Type B pancreatic cell (in vitro differentiated cells): ENCODE data around the gene TRIM71. TPM values are rescaled to one million over a fixed set of nuclear protein-coding genes. Genes with fewer than 3 reads are reported as not detected.
"Not testable (repeated sequence)": the region's sequence is repeated elsewhere in the genome, so short reads cannot be mapped to it uniquely, and the experiment has no call there.

ENCODE experiments used
- DNase-seq: peaks from one replicate; pipeline ENCODE4 v3.0.0; 2021; ENCODE audit warnings: mixed read lengths; ENCODE audit not compliant: unreplicated experiment; ENCODE audit errors: extremely low spot score
- H3K27ac Mint-ChIP-seq: 2 replicates; pipeline ENCODE4 v1.8.0; 2021; ENCODE audit warnings: mild to moderate bottlenecking, mixed read lengths
- H3K27me3 Mint-ChIP-seq: 2 replicates; pipeline ENCODE4 v1.8.0; 2021; ENCODE audit warnings: mixed read lengths
- H3K36me3 Mint-ChIP-seq: 2 replicates; pipeline ENCODE4 v1.8.0; 2021; ENCODE audit warnings: mixed read lengths
- H3K4me1 Mint-ChIP-seq: one replicate; pipeline ENCODE4 v1.8.0; 2021; ENCODE audit warnings: mixed read lengths; ENCODE audit not compliant: unreplicated experiment
- H3K4me3 Mint-ChIP-seq: 2 replicates; pipeline ENCODE4 v1.8.0; 2021; ENCODE audit warnings: mild to moderate bottlenecking, mixed read lengths
- H3K9me3 Mint-ChIP-seq: 2 replicates; pipeline ENCODE4 v1.8.0; 2021; ENCODE audit warnings: mixed read lengths
- CTCF ChIP-seq: fragments of 200-600 bp; sonication (generic); conservative IDR thresholded peaks from 2 replicates; pipeline ENCODE4 v1.5.0; 2021; ENCODE audit warnings: antibody characterized with exemption, mild to moderate bottlenecking
- long read RNA-seq: library from polyadenylated mRNA; unstranded; transcript quantifications from one replicate; pipeline ENCODE4 v2.0.0, GENCODE V29; 2020
- total RNA-seq: library from RNA; stranded (reverse); gene quantifications from 2 replicates; pipeline ENCODE4 v1.2.1, GENCODE V29; 2021; ENCODE audit warnings: low replicate concordance

Gene TRIM71
- total RNA-seq, result 11.2 and 26.5 TPM in 2 replicates
- long read RNA-seq, full-length matches to known transcripts, result 3 of 13 reads
- long read RNA-seq, partial matches to known transcripts, result 6 of 13 reads
- long read RNA-seq, other reads (novel, unspliced or antisense), result 4 of 13 reads

GRCh38 chr3:32817558-32818228, at the start of gene TRIM71:
Gene TRIM71 (plus strand): TSS chr3:32817997. CDS start chr3:32818081, 84 bp downstream.
- peaks cover 32% of the 10 kb centered on the region for H3K27me3 Mint-ChIP-seq

DNA sequence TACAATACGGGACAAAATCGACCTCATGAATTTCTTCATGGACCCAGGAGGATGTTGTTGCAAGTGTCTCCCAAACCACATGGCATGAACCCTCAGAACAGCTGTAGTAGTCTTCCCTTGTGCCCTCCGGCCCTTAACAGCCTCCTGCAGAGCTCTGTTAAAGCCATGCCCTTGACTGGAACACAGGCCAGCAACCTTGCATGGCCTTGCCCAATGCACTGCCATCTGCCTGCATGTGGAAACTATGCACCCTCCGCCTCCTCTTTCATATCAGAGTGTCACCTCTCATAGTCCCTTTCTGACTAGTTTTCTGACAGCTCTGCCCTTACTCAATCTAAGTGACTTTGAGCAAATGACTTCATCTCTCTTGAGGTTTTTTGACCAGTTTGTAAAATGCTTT, 39.4 kb upstream of the TRIM71 start:
- Mint-ChIP-seq H3K9me3 (no peaks in the 10 kb centered on the region), H3K36me3 (peaks cover 18% of the 10 kb centered on the region), H3K27me3 (peaks cover 6% of the 10 kb centered on the region), H3K4me1 (peaks cover 6% of the 10 kb centered on the region), H3K4me3 (no peak overlapping the region), H3K27ac (no peak overlapping the region)
- DNase-seq, result no peak
- no peak for TF ChIP-seq CTCF

More at GRCh38 chr3:32817558-32818228, at the start of gene TRIM71:
- peak; percentile 71 for DNase-seq
- no peaks in the 10 kb centered on the region for H3K9me3 Mint-ChIP-seq
- peaks cover 12% of the 10 kb centered on the region for H3K36me3 Mint-ChIP-seq
- H3K4me3 Mint-ChIP-seq, result peak within 1 kb of the TSS; percentile 95
- H3K27ac Mint-ChIP-seq, result peak within 1 kb of the TSS; percentile 89
- peaks cover 43% of the 10 kb centered on the region for H3K4me1 Mint-ChIP-seq
- TF ChIP-seq CTCF, result no peak

DNA sequence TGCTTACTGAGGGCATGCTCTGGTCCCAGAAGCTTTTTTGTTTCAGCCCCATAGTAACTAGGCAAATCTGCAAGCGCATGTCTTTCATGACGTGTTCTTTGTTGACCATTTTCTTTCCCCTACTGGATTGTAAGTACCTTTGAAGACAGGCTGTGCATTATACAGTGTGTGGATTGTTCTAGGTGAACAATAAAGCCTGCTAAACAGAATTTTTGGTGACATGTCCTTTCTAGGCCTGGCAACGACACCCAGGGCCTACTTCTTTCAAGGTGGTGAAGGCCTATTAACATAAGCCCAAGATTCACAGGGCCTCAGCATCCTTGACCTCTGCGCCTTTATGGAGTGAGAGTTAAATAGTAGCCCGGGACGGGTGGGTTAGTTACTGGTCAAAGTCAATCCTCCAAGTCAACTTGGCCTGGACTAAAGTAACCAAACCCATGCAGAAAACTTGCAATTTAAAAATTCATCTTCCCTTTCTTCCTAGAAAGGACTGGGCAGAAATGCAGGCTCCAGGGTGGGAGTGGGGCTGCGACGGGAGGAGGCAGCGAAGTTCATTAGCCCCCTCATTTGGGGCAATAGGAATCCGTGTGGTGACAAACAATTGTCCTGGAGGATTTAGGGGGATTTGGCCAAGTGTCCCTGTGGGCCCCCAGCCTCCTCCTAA, 37.6 kb upstream of the TRIM71 start:
- Mint-ChIP-seq H3K27ac (peak overlapping the region; percentile 97), H3K36me3 (peaks cover 14% of the 10 kb centered on the region), H3K9me3 (no peaks in the 10 kb centered on the region), H3K4me1 (peaks cover 6% of the 10 kb centered on the region), H3K27me3 (peaks cover 6% of the 10 kb centered on the region), H3K4me3 (peak overlapping the region; percentile 96)
- DNase-seq, result no peak
- no peak for TF ChIP-seq CTCF

DNA sequence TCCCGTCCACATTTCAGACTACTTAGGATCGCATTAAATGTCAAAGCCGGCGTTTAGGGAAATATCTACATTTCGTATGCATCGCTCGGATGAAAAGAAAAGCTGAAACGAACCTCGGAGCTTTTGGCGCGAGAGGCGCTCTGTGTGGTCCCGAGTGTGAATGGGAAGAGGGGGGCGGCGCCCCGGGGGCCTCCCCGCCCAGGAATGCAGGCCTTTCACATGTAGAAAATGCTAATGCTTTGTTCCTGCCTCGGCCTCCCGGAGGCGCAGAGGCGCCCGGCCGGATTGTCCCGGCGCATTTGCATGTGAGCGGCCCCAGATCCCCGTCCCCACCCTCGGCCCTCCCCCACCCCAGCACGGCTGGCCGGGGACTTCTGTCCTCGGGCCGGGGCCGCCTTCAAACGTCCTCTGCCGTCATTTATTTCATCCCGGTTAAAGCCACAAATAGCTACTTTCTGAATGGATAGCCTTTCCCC, 37.0 kb upstream of the TRIM71 start:
- Mint-ChIP-seq H3K27me3 (peaks cover 6% of the 10 kb centered on the region), H3K27ac (peak overlapping the region; percentile 97), H3K4me1 (peaks cover 6% of the 10 kb centered on the region), H3K36me3 (peaks cover 11% of the 10 kb centered on the region), H3K4me3 (peak overlapping the region; percentile 96), H3K9me3 (no peaks in the 10 kb centered on the region)
- no peak for TF ChIP-seq CTCF
- peak; percentile 87 for DNase-seq

GRCh38 chr3:32781211-32781968, 36.4 kb upstream of the TRIM71 start:
- peaks cover 6% of the 10 kb centered on the region for H3K27me3 Mint-ChIP-seq
- H3K9me3 Mint-ChIP-seq, result no peaks in the 10 kb centered on the region
- peak; percentile 86 for DNase-seq
- H3K27ac Mint-ChIP-seq, result peak overlapping the region; percentile 97
- peak overlapping the region; percentile 96 for H3K4me3 Mint-ChIP-seq
- H3K36me3 Mint-ChIP-seq, result peaks cover 4% of the 10 kb centered on the region
- peaks cover 6% of the 10 kb centered on the region for H3K4me1 Mint-ChIP-seq
- peak; percentile 91 for TF ChIP-seq CTCF

DNA sequence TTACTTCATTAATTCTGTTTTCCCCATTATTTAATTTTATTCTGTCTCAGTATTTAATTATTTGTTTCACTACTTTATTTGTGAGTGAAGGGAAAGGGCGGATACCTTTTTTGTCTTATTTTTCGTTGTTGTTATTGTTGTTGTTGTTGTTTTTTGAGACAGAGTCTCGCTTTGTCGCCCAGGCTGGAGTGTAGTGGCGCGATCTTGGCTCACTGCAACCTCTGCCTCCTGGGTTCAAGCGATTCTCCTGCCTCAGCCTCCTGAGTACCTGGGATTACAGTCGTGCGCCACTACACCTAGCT, 35.9 kb upstream of the TRIM71 start:
- Mint-ChIP-seq H3K27ac (peak overlapping the region; percentile 75), H3K4me3 (peak overlapping the region; percentile 54)
- not testable (repeated sequence) for DNase-seq, H3K36me3 Mint-ChIP-seq, H3K27me3 Mint-ChIP-seq, H3K9me3 Mint-ChIP-seq, H3K4me1 Mint-ChIP-seq
